GM06990 (cell line): ENCODE data around the gene FGF12.

ENCODE experiments used
- DNase-seq: peaks from one replicate; pipeline ENCODE4 v3.0.0-alpha.2; 2011; ENCODE audit not compliant: insufficient read length; ENCODE audit errors: extremely low read depth
- H3K27me3 ChIP-seq: replicated peaks from 2 replicates; pipeline ENCODE4 v1.6.0; 2011; ENCODE audit warnings: low read length; ENCODE audit not compliant: control insufficient read depth, insufficient read depth
- H3K36me3 ChIP-seq: 2 replicates; pipeline ENCODE4 v1.5.1; 2011; ENCODE audit warnings: low read length; ENCODE audit not compliant: control insufficient read depth, insufficient read depth
- H3K4me3 ChIP-seq: replicated peaks from 2 replicates; pipeline ENCODE4 v1.5.1; 2011; ENCODE audit warnings: low read depth, mild to moderate bottlenecking, control low read depth, low read length
- CTCF ChIP-seq: IDR thresholded peaks from 2 replicates; pipeline ENCODE4 v1.5.1; 2011; ENCODE audit warnings: low read length, control low read depth, mild to moderate bottlenecking, inconsistent platforms; ENCODE audit not compliant: insufficient read depth, poor library complexity, severe bottlenecking

The FGF12 gene

GRCh38 chr3:192313605-192314004, 413.7 kb downstream of the FGF12 start:
- no peak for TF ChIP-seq CTCF
- DNase-seq, result no peak

GRCh38 chr3:192307631-192308030, 419.7 kb downstream of the FGF12 start:
- DNase-seq, result no peak
- H3K36me3 ChIP-seq, result no peaks in the 10 kb centered on the region
- no peaks in the 10 kb centered on the region for H3K27me3 ChIP-seq
- TF ChIP-seq CTCF, result no peak
- no peak overlapping the region for H3K4me3 ChIP-seq

More at GRCh38 chr3:192313605-192314004, 413.7 kb downstream of the FGF12 start:
- H3K4me3 ChIP-seq, result no peak overlapping the region
- no peaks in the 10 kb centered on the region for H3K36me3 ChIP-seq
- H3K27me3 ChIP-seq, result no peaks in the 10 kb centered on the region

GRCh38 chr3:192303235-192303634, 424.1 kb downstream of the FGF12 start:
- TF ChIP-seq CTCF, result no peak
- DNase-seq, result no peak
- H3K36me3 ChIP-seq, result no peaks in the 10 kb centered on the region
- H3K4me3 ChIP-seq, result no peak overlapping the region
- H3K27me3 ChIP-seq, result no peaks in the 10 kb centered on the region

- Histone ChIP-seq H3K27me3 (no peaks in the 10 kb centered on the region), H3K36me3 (no peaks in the 10 kb centered on the region), H3K4me3 (no peak overlapping the region)
- no peak for TF ChIP-seq CTCF
- no peak for DNase-seq
Measured at GRCh38 chr3:192302721-192303120, 424.6 kb downstream of the FGF12 start.

GRCh38 chr3:192299921-192300320, 427.4 kb downstream of the FGF12 start:
- TF ChIP-seq CTCF, result no peak
- no peaks in the 10 kb centered on the region for H3K36me3 ChIP-seq

GRCh38 chr3:192296845-192297244, 430.5 kb downstream of the FGF12 start:
- H3K4me3 ChIP-seq, result no peak overlapping the region
- TF ChIP-seq CTCF, result no peak
- no peak for DNase-seq
- no peaks in the 10 kb centered on the region for H3K36me3 ChIP-seq
- no peaks in the 10 kb centered on the region for H3K27me3 ChIP-seq

More at GRCh38 chr3:192299921-192300320, 427.4 kb downstream of the FGF12 start:
- no peaks in the 10 kb centered on the region for H3K27me3 ChIP-seq
- H3K4me3 ChIP-seq, result no peak overlapping the region
- DNase-seq, result no peak
